WTC11 (cell line): ENCODE results near the gene TBX4.

Experiments
- CTCF ChIP-seq: fragments of 200-600 bp; IDR thresholded peaks from 2 replicates; pipeline ENCODE4 v1.8.0; 2022; ENCODE audit warnings: antibody characterized with exemption
- KAT7 ChIP-seq: sonication (generic); formaldehyde crosslinking; IDR thresholded peaks from 2 replicates; pipeline ENCODE4 v1.8.1; 2023; ENCODE audit warnings: missing genetic modification reagents, mild to moderate bottlenecking, borderline replicate concordance

- TF ChIP-seq CTCF: no peak
- TF ChIP-seq KAT7: no peak
Observed at GRCh38 chr17:61415374-61416210, 36.6 kb upstream of the TBX4 start.
